ENCODE data around the gene HHAT.
"Not testable (repeated sequence)": the region's sequence is repeated elsewhere in the genome, so short reads cannot be mapped to it uniquely, and the experiment has no call there.

Gene HHAT

GRCh38 chr1:210344706-210345105 lies 16.0 kb downstream of the HHAT start:
- TF ChIP-seq CTCF (IDR thresholded peaks at IDR 0.05; ENCODE audit: borderline replicate concordance, control extremely low read depth, extremely low read depth, insufficient read depth, missing control alignments) = no peak
- in situ Hi-C loops (cut with MboI; ENCODE audit: low sequenced_read_pairs, unreplicated experiment) = no loop called here
- DNase-seq (ENCODE audit: low spot score) = no peak

GRCh38 chr1:210347112-210347511 lies 18.4 kb downstream of the HHAT start:
- no peak for DNase-seq (ENCODE audit: low spot score)
- TF ChIP-seq CTCF (IDR thresholded peaks at IDR 0.05; ENCODE audit: borderline replicate concordance, control extremely low read depth, extremely low read depth, insufficient read depth, missing control alignments) = no peak
- in situ Hi-C loops (cut with MboI; ENCODE audit: low sequenced_read_pairs, unreplicated experiment) = no loop called here

GRCh38 chr1:210351496-210351895 lies 22.8 kb downstream of the HHAT start:
- TF ChIP-seq CTCF (IDR thresholded peaks at IDR 0.05; ENCODE audit: borderline replicate concordance, control extremely low read depth, extremely low read depth, insufficient read depth, missing control alignments) = no peak
- no peak for DNase-seq (ENCODE audit: low spot score)
- in situ Hi-C loops (cut with MboI; ENCODE audit: low sequenced_read_pairs, unreplicated experiment) = no loop called here

GRCh38 chr1:210352575-210352974 lies 23.9 kb downstream of the HHAT start:
- no peak for TF ChIP-seq CTCF (IDR thresholded peaks at IDR 0.05; ENCODE audit: borderline replicate concordance, control extremely low read depth, extremely low read depth, insufficient read depth, missing control alignments)
- in situ Hi-C loops (cut with MboI; ENCODE audit: low sequenced_read_pairs, unreplicated experiment) = no loop called here
- no peak for DNase-seq (ENCODE audit: low spot score)

GRCh38 chr1:210354305-210354704 lies 25.6 kb downstream of the HHAT start:
- in situ Hi-C loops (cut with MboI; ENCODE audit: low sequenced_read_pairs, unreplicated experiment); DNase-seq (ENCODE audit: low spot score): not testable (repeated sequence)

GRCh38 chr1:210358626-210359025 lies 29.9 kb downstream of the HHAT start:
- TF ChIP-seq CTCF (IDR thresholded peaks at IDR 0.05; ENCODE audit: borderline replicate concordance, control extremely low read depth, extremely low read depth, insufficient read depth, missing control alignments) = no peak
- in situ Hi-C loops (cut with MboI; ENCODE audit: low sequenced_read_pairs, unreplicated experiment) = no loop called here
- no peak for DNase-seq (ENCODE audit: low spot score)

GRCh38 chr1:210359255-210359654 lies 30.6 kb downstream of the HHAT start:
- no peak for DNase-seq (ENCODE audit: low spot score)
- in situ Hi-C loops (cut with MboI; ENCODE audit: low sequenced_read_pairs, unreplicated experiment) = no loop called here
- no peak for TF ChIP-seq CTCF (IDR thresholded peaks at IDR 0.05; ENCODE audit: borderline replicate concordance, control extremely low read depth, extremely low read depth, insufficient read depth, missing control alignments)

Data from GM13976 (cell line).